ENCODE results near the gene PPP1R1B. TPM values are rescaled to one million over a fixed set of nuclear protein-coding genes. Genes with fewer than 3 reads are reported as not detected.

The PPP1R1B gene
- total and polyA plus RNA-seq, 9 of the 15 experiments (the other 6 are each of a cell fraction or from before 2014, with no cell fraction given): 0.07 to 0.18 (median 0.10) TPM; not detected in 4

DNA sequence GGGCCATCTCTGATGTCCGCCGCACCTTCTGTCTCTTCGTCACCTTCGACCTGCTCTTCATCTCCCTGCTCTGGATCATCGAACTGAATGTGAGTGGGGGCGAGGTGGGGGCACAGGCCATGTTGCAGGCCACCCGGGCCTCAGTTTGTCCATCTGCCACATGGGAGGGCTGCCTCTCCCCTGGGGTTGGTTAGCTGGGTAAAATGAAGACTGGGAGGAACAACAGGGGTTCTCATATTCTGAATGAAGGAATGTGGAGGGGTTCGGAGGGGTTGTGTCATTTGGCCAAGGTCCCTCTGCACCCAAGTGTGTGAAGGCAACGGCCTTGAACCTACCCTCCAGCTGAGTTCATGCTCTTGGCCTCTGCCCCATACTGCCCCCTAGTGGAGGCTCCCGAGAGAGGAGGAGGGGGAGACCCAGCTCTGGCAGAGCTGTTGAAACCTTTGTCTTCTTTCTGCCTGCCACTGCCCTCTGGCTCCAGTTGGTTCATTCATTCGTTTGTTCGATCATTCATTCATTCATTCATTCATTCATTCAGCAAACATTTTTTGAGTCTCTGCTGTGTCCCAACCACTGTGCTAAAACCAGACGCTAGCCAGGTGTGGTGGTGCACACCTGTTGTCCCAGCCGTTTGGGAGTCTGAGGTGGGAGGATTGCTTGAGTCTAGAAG is 27.0 kb downstream of the PPP1R1B start (continued):
- TF ChIP-seq, protein P1, sequence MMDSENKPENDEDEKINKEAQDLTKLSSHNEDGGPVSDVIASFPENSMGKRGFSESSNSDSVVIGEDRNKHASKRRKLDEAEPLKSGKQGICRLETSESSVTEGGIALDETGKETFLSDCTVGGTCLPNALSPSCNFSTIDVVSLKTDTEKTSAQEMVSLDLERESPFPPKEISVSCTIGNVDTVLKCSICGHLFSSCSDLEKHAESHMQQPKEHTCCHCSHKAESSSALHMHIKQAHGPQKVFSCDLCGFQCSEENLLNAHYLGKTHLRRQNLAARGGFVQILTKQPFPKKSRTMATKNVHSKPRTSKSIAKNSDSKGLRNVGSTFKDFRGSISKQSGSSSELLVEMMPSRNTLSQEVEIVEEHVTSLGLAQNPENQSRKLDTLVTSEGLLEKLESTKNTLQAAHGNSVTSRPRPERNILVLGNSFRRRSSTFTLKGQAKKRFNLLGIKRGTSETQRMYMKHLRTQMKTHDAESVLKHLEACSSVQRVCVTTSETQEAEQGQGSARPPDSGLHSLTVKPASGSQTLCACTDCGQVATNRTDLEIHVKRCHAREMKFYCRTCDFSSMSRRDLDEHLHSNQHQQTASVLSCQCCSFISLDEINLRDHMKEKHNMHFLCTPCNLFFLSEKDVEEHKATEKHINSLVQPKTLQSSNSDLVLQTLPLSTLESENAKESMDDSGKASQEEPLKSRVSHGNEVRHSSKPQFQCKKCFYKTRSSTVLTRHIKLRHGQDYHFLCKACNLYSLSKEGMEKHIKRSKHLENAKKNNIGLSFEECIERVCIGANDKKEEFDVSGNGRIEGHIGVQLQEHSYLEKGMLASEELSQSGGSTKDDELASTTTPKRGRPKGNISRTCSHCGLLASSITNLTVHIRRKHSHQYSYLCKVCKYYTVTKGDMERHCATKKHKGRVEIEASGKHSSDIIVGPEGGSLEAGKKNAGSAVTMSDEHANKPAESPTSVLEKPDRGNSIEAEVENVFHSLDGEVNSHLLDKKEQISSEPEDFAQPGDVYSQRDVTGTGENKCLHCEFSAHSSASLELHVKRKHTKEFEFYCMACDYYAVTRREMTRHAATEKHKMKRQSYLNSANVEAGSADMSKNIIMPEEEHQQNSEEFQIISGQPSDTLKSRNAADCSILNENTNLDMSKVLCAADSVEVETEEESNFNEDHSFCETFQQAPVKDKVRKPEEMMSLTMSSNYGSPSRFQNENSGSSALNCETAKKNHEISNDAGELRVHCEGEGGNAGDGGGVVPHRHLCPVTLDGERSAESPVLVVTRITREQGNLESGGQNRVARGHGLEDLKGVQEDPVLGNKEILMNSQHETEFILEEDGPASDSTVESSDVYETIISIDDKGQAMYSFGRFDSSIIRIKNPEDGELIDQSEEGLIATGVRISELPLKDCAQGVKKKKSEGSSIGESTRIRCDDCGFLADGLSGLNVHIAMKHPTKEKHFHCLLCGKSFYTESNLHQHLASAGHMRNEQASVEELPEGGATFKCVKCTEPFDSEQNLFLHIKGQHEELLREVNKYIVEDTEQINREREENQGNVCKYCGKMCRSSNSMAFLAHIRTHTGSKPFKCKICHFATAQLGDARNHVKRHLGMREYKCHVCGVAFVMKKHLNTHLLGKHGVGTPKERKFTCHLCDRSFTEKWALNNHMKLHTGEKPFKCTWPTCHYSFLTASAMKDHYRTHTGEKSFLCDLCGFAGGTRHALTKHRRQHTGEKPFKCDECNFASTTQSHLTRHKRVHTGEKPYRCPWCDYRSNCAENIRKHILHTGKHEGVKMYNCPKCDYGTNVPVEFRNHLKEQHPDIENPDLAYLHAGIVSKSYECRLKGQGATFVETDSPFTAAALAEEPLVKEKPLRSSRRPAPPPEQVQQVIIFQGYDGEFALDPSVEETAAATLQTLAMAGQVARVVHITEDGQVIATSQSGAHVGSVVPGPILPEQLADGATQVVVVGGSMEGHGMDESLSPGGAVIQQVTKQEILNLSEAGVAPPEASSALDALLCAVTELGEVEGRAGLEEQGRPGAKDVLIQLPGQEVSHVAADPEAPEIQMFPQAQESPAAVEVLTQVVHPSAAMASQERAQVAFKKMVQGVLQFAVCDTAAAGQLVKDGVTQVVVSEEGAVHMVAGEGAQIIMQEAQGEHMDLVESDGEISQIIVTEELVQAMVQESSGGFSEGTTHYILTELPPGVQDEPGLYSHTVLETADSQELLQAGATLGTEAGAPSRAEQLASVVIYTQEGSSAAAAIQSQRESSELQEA (IDR thresholded peaks at IDR 0.05; ENCODE audit: low read depth): no peak
- TF ChIP-seq CTBP1 (IDR thresholded peaks at IDR 0.05; ENCODE audit: borderline replicate concordance) (no peak), ZNF263 (CRISPR knock-in tag; IDR thresholded peaks at IDR 0.05; ENCODE audit: borderline replicate concordance) (peak; percentile 38; the same call in 1 of the 2 replicates), JUNB (CRISPR knock-in tag; conservative IDR thresholded peaks at IDR 0.05) (no peak), MTF1 (CRISPR knock-in tag; IDR thresholded peaks at IDR 0.05; ENCODE audit: borderline replicate concordance) (no peak), EGR1 (conservative IDR thresholded peaks at IDR 0.05) (no peak), ZBTB1 (CRISPR knock-in tag; IDR thresholded peaks at IDR 0.05; ENCODE audit: borderline replicate concordance, low read depth) (no peak), DACH1 (IDR thresholded peaks at IDR 0.05; ENCODE audit: partially characterized antibody) (no peak), PURB (CRISPR knock-in tag; IDR thresholded peaks at IDR 0.05; ENCODE audit: low read depth) (no peak), TEAD2 (tag; IDR thresholded peaks at IDR 0.05) (no peak), CHD4 (IDR thresholded peaks at IDR 0.05; ENCODE audit: insufficient read depth, insufficient replicate concordance, low read depth, low read length, poor library complexity, severe bottlenecking) (no peak), RBM25 (IDR thresholded peaks at IDR 0.05; ENCODE audit: low read depth, low read length, severe bottlenecking) (no peak), ZNF384 (IDR thresholded peaks at IDR 0.05; ENCODE audit: low read depth, low read length) (no peak), SMARCA4 (IDR thresholded peaks at IDR 0.05) (peak; percentile 68)
- TF ChIP-seq, protein P2, sequence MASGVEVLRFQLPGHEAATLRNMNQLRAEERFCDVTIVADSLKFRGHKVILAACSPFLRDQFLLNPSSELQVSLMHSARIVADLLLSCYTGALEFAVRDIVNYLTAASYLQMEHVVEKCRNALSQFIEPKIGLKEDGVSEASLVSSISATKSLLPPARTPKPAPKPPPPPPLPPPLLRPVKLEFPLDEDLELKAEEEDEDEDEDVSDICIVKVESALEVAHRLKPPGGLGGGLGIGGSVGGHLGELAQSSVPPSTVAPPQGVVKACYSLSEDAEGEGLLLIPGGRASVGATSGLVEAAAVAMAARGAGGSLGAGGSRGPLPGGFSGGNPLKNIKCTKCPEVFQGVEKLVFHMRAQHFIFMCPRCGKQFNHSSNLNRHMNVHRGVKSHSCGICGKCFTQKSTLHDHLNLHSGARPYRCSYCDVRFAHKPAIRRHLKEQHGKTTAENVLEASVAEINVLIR (CRISPR knock-in tag; IDR thresholded peaks at IDR 0.05): no peak
- TF ChIP-seq, protein P3, sequence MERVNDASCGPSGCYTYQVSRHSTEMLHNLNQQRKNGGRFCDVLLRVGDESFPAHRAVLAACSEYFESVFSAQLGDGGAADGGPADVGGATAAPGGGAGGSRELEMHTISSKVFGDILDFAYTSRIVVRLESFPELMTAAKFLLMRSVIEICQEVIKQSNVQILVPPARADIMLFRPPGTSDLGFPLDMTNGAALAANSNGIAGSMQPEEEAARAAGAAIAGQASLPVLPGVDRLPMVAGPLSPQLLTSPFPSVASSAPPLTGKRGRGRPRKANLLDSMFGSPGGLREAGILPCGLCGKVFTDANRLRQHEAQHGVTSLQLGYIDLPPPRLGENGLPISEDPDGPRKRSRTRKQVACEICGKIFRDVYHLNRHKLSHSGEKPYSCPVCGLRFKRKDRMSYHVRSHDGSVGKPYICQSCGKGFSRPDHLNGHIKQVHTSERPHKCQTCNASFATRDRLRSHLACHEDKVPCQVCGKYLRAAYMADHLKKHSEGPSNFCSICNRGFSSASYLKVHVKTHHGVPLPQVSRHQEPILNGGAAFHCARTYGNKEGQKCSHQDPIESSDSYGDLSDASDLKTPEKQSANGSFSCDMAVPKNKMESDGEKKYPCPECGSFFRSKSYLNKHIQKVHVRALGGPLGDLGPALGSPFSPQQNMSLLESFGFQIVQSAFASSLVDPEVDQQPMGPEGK (CRISPR knock-in tag; IDR thresholded peaks at IDR 0.05; ENCODE audit: borderline replicate concordance): no peak
